Suprapubic skin (tissue), 4 donors: ENCODE data around the gene IGBP1.

Source experiments
- CTCF ChIP-seq, 2 donors: fragments of 200-600 bp in 1 of 2; fragments of 450-650 bp in 1 of 2; sonication (generic) in 1 of 2; IDR thresholded peaks; one replicate each; pipeline ENCODE4 v1.5.1; 2016 to 2019; ENCODE audit warnings: antibody characterized with exemption in 2 of 2, mild to moderate bottlenecking in 1 of 2, moderate library complexity in 1 of 2
- EP300 ChIP-seq: sonication (generic); formaldehyde crosslinking; IDR thresholded peaks from one replicate; pipeline ENCODE4 v1.6.1; 2017; ENCODE audit warnings: antibody characterized with exemption
- POLR2A ChIP-seq, 2 donors: fragments of 450-650 bp; IDR thresholded peaks; one replicate each; pipeline ENCODE4 v1.6.1; 2017; ENCODE audit warnings: antibody characterized with exemption in 2 of 2, mild to moderate bottlenecking in 2 of 2, moderate library complexity in 2 of 2
- POLR2AphosphoS5 ChIP-seq, 3 donors: sonication (generic); formaldehyde crosslinking; IDR thresholded peaks; one replicate each; pipeline ENCODE4 v1.6.1; 2017; ENCODE audit warnings: antibody characterized with exemption in 3 of 3

GRCh38 chrX:70092247-70092646 lies 41.0 kb upstream of the IGBP1 start:
- TF ChIP-seq CTCF (IDR thresholded peaks at IDR 0.05) (no peak), POLR2AphosphoS5 (IDR thresholded peaks at IDR 0.05) (no peak), POLR2A (IDR thresholded peaks at IDR 0.05) (no peak), EP300 (no peak)
